LNCaP clone FGC (cell line): Measurements from ENCODE around the gene CLIC5.

ENCODE experiments used
- DNase-seq: peaks from one replicate; pipeline ENCODE4 v3.0.0-alpha.2; 2011; ENCODE audit warnings: low read depth
- H3K4me3 ChIP-seq: 2 replicates; pipeline ENCODE4 v1.5.1; 2011; ENCODE audit warnings: mild to moderate bottlenecking, low read depth, low read length, control low read depth
- CTCF ChIP-seq: IDR thresholded peaks from 2 replicates; pipeline ENCODE4 v1.5.1; 2012; ENCODE audit warnings: mild to moderate bottlenecking; ENCODE audit not compliant: control insufficient read depth, insufficient read depth; ENCODE audit errors: extremely low read depth

CLIC5 gene

GRCh38 chr6:45877970-45878590 is 137.6 kb downstream of the CLIC5 start:
- no peak for TF ChIP-seq CTCF
- no peak for DNase-seq
- no peak overlapping the region for H3K4me3 ChIP-seq

GRCh38 chr6:45872827-45873365 is 142.8 kb downstream of the CLIC5 start:
- no peak for TF ChIP-seq CTCF

DNA sequence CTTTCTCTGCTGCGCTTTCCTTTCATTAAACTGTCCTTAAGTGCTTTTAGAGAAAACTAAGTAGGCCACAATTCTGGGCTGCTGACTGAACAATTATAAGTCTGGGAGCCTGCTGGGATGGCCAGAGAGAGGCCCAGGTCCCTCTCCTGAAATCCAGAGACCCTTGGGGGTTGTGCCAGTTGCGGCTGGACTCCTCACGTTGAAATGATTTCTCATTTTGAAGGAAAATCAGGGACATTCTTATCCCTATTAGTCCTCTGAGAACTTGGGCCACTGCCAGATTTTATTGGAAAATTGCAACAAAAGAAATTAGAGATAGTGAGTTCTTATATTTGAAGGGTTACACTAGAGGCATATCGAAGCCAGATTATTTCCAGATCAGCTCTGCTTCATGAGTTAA is 145.1 kb downstream of the CLIC5 start:
- no peak for TF ChIP-seq CTCF
- no peak overlapping the region for H3K4me3 ChIP-seq
- DNase-seq: no peak

More at GRCh38 chr6:45872827-45873365, 142.8 kb downstream of the CLIC5 start:
- DNase-seq: no peak
- H3K4me3 ChIP-seq: no peak overlapping the region

GRCh38 chr6:45864651-45865050 is 151.0 kb downstream of the CLIC5 start:
- H3K4me3 ChIP-seq: no peak overlapping the region
- no peak for DNase-seq
- no peak for TF ChIP-seq CTCF

DNA sequence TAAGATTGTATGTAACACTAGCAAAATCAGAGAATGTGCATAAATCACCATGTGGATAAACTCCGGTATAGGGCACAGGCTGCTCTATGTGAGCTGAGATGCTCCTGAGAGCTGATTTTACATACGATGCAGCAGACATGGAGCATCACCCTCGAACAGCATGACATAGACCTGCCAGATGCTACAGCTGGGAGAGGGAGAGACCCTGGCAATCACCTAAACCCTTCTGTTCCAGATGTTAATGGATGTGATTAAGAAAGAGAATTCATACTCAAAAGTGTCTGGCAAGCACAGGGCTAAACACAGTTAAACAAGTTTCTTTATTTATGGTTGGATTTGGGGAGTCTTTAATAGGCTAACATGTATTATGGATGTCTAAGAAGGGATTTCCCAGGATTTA is 157.0 kb downstream of the CLIC5 start:
- TF ChIP-seq CTCF: no peak
- no peak for DNase-seq
- no peak overlapping the region for H3K4me3 ChIP-seq

GRCh38 chr6:45857827-45858226 is 157.8 kb downstream of the CLIC5 start:
- no peak for TF ChIP-seq CTCF
- no peak overlapping the region for H3K4me3 ChIP-seq
- no peak for DNase-seq
